Measurements from ENCODE around the gene ABLIM2.

- TF ChIP-seq CTCF (IDR thresholded peaks at IDR 0.05; ENCODE audit: insufficient read depth, low read length) (no peak), POLR2AphosphoS5 (IDR thresholded peaks at IDR 0.05; ENCODE audit: low read depth) (no peak), REST (IDR thresholded peaks at IDR 0.05; ENCODE audit: insufficient replicate concordance, low read depth) (no peak)
Measured at GRCh38 chr4:8204576-8205227, 46.1 kb upstream of the ABLIM2 start.
